Pancreas (tissue), 10 donors: ENCODE results near the gene C5orf58. TPM values are rescaled to one million over a fixed set of nuclear protein-coding genes. Genes with fewer than 3 reads are reported as not detected.

ENCODE experiments used
- ATAC-seq, 4 donors: fragments of 200-7000 bp; cut with Tn5 transposase; one replicate each; pipeline versions ENCODE4 v1.8.0 to v1.9.1; 2020; ENCODE audit warnings: mild to moderate bottlenecking in 4 of 4, moderate library complexity in 4 of 4
- DNase-seq, 6 donors: peaks; one replicate each; pipeline ENCODE4 v3.0.0-alpha.2; 2020
- FAIRE-seq: peaks from 2 replicates; lab custom pipeline; 2012; peaks lifted over from hg19 to GRCh38; lab: Jason Lieb, UNC
- H3K27ac ChIP-seq, 4 donors: fragments of 200-600 bp; sonication (generic); 1 replicate in 3 of 4; 2 replicates in 1 of 4; pipeline versions ENCODE4 v1.5.0 to v1.8.0; 2020
- H3K27me3 ChIP-seq, 4 donors: fragments of 200-600 bp; one replicate each; pipeline ENCODE4 v1.8.0; 2021
- H3K36me3 ChIP-seq, 3 donors: fragments of 200-600 bp; sonication (generic) in 1 of 3; one replicate each; pipeline versions ENCODE4 v1.5.0 to v1.8.0; 2020 to 2021
- H3K4me1 ChIP-seq, 3 donors: fragments of 200-600 bp; one replicate each; pipeline ENCODE4 v1.8.0; 2021
- H3K4me3 ChIP-seq, 4 donors: fragments of 200-600 bp; sonication (generic) in 2 of 4; one replicate each; pipeline versions ENCODE4 v1.5.0 to v1.8.0; 2020 to 2021
- H3K9me3 ChIP-seq, 4 donors: fragments of 200-600 bp; one replicate each; pipeline ENCODE4 v1.8.0; 2021
- CTCF ChIP-seq, 4 donors: fragments of 200-600 bp; sonication (generic) in 3 of 4; IDR thresholded peaks; one replicate each; pipeline versions ENCODE4 v1.5.0 to v1.8.0; 2021; ENCODE audit warnings: antibody characterized with exemption in 4 of 4
- WGBS, 2 donors: extraction: QIAGEN DNeasy Blood & Tissue Kit; methylation state at CpG; one replicate each; pipeline ENCODE4 v1.1.7; 2013; 5-methylcytosine and 5-hydroxymethylcytosine counted together
- intact Hi-C, 3 donors: fragments of 100-400 bp; cut with DNase I; formaldehyde crosslinking; loops; one replicate each; pipeline versions ENCODE4 v1.11.1 to v1.14.2; 2022
- polyA plus RNA-seq, 2 donors: library from polyadenylated mRNA; stranded (reverse); fragments of 200-250 nt; gene quantifications; one replicate each; pipeline ENCODE4 v1.2.3, GENCODE V29; 2013
- total RNA-seq, 6 donors: library from RNA; stranded (reverse); fragmentation: NEBNext Ultra II Directional in 4 of 6; extraction: Animal tissue kit (Norgen Biotek cat#: 25700) in 4 of 6; gene quantifications; one replicate each; pipeline versions ENCODE4 v1.2.1 to v1.2.4, GENCODE V29; 2021 to 2023
- donor health status: healthy with polysubstance abuse.
- donor health status: DM: no; HTN: no; CAD: no; lungs with moderate emphysema.
- donor health status: DM: no; HTN: no; CAD: no.
- donor health status: control.
- donor health status: control.
- donor health status: Bipolar disorder and iron deficiency.
- donor health status: DM: yes; HTN: yes; CAD: no.
- donor health status: DM: no; HTN: no; CAD: no.
- donor health status: DM: no; HTN: no; CAD: no.
- donor health status: DM: yes; HTN: yes; CAD: no.

Gene C5orf58
- total and polyA plus RNA-seq, 8 donors = 0.21 TPM; not detected in 7

GRCh38 chr5:170202117-170202516 is 30.7 kb upstream of the C5orf58 start:
- no peak overlapping the region for H3K4me3 ChIP-seq
- no peak for FAIRE-seq
- H3K27me3 ChIP-seq = peaks cover 0 to 6% (median 0%) of the 10 kb centered on the region in 4 donors
- H3K36me3 ChIP-seq = no peaks in the 10 kb centered on the region
- no peaks in the 10 kb centered on the region for H3K9me3 ChIP-seq
- intact Hi-C loops = no loop called here
- 28 to 40% methylated on average over 2 of the region's 2 CpGs for WGBS, 2 donors
- no peak overlapping the region for H3K27ac ChIP-seq
- TF ChIP-seq CTCF (IDR thresholded peaks at IDR 0.05) = no peak
- DNase-seq = no peak
- ATAC-seq = no peak
- no peaks in the 10 kb centered on the region for H3K4me1 ChIP-seq

GRCh38 chr5:170204202-170204601 is 28.6 kb upstream of the C5orf58 start:
- Histone ChIP-seq H3K9me3 (no peaks in the 10 kb centered on the region), H3K27me3 (peaks cover 0 to 6% (median 2%) of the 10 kb centered on the region in 4 donors), H3K27ac (no peak overlapping the region), H3K4me1 (no peaks in the 10 kb centered on the region), H3K36me3 (no peaks in the 10 kb centered on the region), H3K4me3 (no peak overlapping the region)
- 67 to 73% methylated on average over 5 of the region's 5 CpGs for WGBS, 2 donors
- intact Hi-C loops = no loop called here
- ATAC-seq (no peak), DNase-seq (no peak), FAIRE-seq (no peak)
- TF ChIP-seq CTCF (IDR thresholded peaks at IDR 0.05) = no peak

- Histone ChIP-seq H3K27me3 (peaks cover 0 to 6% (median 2%) of the 10 kb centered on the region in 4 donors), H3K4me3 (no peak overlapping the region), H3K4me1 (no peaks in the 10 kb centered on the region), H3K27ac (no peak overlapping the region), H3K36me3 (no peaks in the 10 kb centered on the region), H3K9me3 (no peaks in the 10 kb centered on the region)
- FAIRE-seq = no peak
- no peak for DNase-seq
- ATAC-seq = no peak
- intact Hi-C loops = no loop called here
- WGBS, 2 donors = 28 to 37% methylated on average over 3 of the region's 3 CpGs
- no peak for TF ChIP-seq CTCF (IDR thresholded peaks at IDR 0.05)
Measured at GRCh38 chr5:170206216-170206615, 26.6 kb upstream of the C5orf58 start.

- no peak overlapping the region for H3K4me3 ChIP-seq
- no peak for TF ChIP-seq CTCF (IDR thresholded peaks at IDR 0.05)
- intact Hi-C loops = no loop called here
- peaks cover 0 to 6% (median 2%) of the 10 kb centered on the region in 4 donors for H3K27me3 ChIP-seq
- ATAC-seq (no peak), FAIRE-seq (no peak), DNase-seq (no peak)
- H3K9me3 ChIP-seq = no peaks in the 10 kb centered on the region
- 31 to 32% methylated on average over 8 of the region's 8 CpGs for WGBS, 2 donors
- H3K4me1 ChIP-seq = no peaks in the 10 kb centered on the region
- no peaks in the 10 kb centered on the region for H3K36me3 ChIP-seq
- no peak overlapping the region for H3K27ac ChIP-seq
Measured at GRCh38 chr5:170206958-170207357, 25.8 kb upstream of the C5orf58 start.

DNA sequence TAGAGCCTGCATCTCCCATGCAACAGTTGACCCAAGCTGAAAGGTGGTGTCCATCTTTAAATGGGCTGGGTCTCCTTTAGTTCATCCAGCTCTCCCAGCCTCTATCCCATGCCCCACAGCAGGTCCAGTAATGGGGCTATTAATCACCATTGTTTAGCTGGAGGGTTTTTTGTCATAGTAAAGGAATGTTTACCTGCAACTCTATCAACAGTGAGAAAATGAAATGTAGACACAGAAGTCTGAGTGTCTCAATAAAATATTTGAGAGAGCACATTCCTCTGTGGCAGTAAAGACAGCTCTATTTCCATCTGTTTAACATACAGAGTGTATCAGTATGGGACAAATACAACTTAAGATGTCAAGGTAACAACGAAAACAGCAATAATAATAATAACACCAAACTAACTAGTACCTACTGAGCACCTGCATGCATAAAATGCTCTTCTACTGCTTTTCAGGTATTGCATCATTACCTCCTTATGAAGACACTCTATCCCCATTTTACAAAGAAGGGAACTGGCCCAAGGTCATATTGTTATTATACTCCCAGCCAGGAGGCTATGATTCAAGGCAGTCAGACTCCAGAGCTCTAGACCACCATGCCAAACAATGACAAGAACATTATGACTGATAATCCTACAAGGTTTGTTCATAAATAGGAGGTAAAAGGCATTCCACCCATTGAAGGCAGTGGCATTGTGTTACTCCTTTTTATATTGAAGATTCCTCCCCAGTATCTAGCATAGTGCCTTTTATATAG is 21.0 kb upstream of the C5orf58 start:
- Histone ChIP-seq H3K36me3 (no peaks in the 10 kb centered on the region), H3K4me1 (no peaks in the 10 kb centered on the region), H3K4me3 (no peak overlapping the region), H3K9me3 (no peaks in the 10 kb centered on the region), H3K27ac (no peak overlapping the region), H3K27me3 (peaks cover 0 to 3% (median 0%) of the 10 kb centered on the region in 4 donors)
- FAIRE-seq (no peak), ATAC-seq (no peak), DNase-seq (no peak)
- no peak for TF ChIP-seq CTCF (IDR thresholded peaks at IDR 0.05)
- intact Hi-C loops = no loop called here
- WGBS, 2 donors = 23 to 27% methylated on average over 1 of the region's 1 CpG
